ENCODE measurements around the gene ERG.

The ERG gene

DNA sequence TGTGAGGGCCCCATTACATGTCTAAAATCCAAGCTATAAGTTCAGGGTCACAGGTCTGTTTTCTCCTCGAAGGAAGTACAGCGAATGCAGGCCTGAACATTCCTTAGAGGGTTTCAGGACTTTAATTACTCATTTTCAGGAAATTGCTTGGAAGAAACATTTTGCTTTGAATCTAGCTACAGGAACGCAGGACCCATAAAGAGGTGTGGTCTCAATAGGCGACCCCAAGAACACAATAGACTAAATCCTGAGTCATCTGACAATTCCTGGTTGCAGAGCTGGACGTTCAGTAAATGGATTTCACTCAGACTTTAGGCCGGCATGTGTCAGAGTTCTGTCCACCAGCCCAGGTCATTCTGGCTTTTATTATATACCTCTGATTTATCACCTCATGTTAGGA lies 1.0 kb upstream of the ERG start:
- no peak for DNase-seq (ENCODE audit: low read depth in 2 of 2)

DNA sequence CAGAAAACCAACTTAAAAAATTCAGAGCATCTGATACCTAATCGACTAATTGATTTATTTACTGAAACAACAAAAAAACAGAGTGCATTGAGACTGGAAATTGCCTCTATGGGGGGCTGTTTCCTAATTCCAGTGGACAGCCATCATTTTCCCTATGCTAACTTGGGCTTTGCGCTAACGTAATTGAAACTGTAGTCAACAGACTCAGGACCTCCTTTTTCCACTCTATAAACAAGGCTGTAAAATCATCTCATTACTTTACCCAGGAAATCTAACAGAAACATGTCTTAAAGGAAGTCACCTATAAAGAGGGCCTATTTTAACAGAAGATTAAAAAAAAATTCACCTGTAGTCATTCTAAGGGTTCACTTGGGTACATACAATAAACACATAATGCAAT lies 2.1 kb downstream of the ERG start:
- no peak for DNase-seq (ENCODE audit: low read depth in 2 of 2)

DNA sequence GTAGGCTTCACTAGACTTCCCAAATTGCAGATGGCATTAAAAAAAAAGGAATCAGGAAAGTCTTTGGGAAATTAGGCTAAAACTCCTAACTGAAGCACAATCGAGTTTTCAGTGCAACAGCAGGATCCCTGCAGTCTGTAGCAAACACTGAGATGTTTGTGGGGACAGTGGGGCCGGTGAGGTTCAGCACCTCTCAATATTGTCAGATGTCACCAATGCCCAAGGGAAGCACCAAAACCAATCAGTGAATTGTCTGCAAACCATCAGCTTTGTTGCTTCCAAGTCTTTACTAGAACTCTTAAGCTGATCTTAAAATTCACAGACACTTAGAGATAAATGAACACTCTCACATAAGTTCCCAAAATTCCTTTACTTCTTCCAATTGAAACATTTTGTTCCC lies 2.6 kb downstream of the ERG start:
- DNase-seq (ENCODE audit: low read depth in 2 of 2), result no peak

DNA sequence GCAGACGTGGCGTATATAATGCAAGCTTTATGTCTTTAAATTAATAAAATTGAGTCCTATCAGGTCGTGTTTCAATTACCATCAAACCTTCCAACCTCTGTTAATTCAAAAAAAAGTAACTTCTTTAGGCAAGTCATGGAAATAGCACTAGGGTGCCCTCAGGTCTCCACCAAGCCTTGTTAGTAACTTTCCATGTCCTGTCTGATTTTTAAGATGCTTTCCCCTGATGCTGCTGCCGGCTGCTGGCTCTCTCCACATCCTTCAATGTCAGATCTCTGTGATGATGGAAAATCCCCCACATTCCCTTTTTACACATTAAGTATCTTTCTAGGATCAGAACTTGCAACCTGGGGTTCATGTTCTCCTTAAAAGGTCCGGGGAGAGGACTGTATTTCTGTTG lies 3.0 kb downstream of the ERG start:
- DNase-seq (ENCODE audit: low read depth in 2 of 2), result no peak

DNA sequence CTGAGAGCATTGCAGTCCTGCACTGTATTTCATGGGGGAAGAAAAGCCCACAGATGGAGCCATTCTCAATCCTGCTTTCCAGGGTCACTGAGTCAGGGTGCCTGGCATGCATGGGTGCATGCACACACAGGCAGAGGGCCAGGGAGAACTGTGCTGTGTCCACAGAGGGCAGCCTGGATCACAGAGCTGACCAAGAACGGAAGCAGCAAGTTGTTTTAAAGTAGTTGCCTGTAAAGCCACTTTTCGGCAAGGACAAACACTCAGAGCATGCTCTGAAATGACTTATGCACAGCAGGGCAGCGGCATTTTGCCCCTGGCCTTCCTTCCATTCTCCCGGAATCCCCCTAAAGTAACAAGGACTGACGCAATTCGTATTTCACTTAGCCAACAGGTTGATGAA lies 3.6 kb downstream of the ERG start:
- DNase-seq (ENCODE audit: low read depth in 2 of 2), result no peak

DNA sequence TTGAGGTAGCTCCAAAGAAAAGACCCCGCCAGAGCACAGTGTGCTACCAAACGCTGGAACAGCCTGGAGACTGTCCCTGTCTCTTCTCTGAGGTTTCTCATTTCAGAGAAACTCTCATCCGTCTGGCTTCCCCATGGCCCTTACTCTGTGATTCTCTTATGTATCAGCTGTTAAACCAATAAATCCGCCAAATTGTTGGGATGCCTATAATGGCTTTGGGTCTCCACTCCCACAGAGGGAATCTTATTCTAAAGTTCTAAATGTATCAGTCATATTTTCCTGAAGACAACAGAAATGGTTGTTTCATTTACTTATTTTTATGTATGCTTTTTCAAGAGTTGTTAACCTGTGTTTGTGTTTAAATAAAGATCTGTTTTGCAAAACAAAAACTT lies 4.0 kb downstream of the ERG start:
- DNase-seq (ENCODE audit: low read depth in 2 of 2), result no peak

DNA sequence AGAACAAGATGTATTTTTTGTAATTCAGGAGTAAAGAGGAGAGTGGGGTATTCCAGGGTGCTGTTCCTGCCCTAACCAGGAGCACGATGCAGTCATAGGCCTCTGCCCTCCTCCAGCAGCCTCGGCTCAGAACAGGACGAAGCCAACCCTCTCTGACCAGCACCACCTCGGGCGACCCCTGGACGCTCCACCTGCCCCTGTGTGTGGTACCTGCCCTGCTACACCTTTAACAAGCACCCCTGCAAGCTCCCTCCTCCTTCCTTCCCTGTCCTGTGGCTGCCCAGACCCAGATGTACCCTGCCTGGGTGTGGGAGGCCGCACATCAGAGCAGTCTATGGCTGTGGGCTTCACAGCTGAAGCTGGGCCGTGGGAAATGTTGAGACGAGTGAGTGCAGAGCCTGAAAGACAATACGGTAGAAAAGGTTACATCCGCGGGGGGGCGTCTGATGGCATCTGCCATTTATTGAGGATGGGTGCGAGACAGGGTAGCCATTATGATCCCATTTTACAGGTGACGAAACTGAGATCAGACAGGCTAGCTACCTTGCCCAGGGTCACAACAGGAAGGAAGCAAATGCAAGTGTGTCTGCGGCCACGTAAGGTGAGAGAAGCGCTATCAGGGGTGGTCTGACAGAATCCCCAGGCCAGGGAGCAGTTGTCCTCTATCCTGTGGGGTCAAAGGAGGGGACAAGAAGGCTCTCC lies 4.6 kb downstream of the ERG start:
- no peak for DNase-seq (ENCODE audit: low read depth in 2 of 2)

DNA sequence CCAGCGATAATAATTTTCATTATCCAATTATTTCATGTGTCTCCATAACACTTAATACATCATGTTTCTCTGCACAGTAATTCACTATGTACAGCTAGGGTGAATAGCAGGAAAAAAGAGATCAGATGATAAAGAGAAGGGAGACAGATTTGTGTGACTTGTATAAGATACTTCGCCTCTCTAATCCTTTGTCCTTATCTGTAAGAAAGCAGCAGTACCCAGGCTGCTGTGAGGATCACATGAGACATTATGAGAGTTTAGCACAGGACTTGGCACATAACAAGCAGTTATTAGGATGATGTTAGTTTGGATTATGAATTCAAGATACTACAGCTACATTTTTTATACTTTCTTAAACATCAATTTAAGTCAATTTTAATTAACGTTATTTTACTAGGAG lies 6.3 kb downstream of the ERG start:
- no peak for DNase-seq (ENCODE audit: low read depth in 2 of 2)

DNA sequence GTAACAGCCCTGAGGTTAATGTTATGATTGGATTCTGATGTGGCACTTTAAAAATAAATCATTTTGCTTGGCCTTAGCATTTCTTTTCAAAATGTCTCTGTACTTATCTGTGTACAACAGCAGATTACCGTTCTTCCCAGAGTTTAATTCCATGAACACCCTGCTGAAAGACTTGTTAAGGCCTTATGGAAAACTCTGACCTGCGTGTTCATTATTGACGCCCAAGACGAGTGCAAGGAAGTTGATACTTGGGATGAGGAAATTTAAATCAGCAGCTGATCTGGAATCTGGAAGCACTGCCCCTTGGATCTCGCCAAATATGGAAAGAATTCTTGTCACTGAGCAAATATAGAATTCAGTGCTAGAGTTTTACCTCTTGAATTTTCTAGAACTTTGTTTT lies 6.7 kb downstream of the ERG start:
- no peak for DNase-seq (ENCODE audit: low read depth in 2 of 2)

DNA sequence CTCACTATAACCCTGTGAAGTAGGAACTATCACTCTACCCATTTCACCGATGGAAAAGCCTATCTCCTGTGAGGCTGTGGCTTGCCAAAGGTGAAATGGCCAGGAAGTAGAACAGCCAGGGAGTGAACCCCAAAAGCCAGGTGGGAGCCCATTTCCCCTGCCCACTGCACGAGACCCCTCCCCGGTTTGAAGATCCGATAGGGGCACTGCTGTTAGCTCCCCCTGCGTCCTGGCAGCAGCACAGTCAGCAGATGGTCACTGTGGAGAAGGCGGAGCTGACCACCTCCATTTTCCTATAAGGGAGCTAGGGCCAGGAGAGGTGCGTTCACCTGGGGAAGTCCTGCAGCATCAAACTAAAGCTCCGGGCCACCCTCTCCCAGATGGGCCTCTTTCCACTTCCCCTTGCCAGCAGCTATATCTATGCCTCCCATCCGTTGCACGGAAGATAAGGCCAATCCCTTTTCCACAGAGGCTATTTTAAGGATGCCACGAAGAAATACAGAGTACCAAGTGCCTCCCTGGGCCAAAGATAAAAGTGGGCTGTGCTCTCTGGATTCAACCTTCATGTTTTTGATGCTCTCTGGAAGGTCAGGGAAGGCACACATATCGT lies 7.8 kb downstream of the ERG start:
- no peak for DNase-seq (ENCODE audit: low read depth in 2 of 2)

DNA sequence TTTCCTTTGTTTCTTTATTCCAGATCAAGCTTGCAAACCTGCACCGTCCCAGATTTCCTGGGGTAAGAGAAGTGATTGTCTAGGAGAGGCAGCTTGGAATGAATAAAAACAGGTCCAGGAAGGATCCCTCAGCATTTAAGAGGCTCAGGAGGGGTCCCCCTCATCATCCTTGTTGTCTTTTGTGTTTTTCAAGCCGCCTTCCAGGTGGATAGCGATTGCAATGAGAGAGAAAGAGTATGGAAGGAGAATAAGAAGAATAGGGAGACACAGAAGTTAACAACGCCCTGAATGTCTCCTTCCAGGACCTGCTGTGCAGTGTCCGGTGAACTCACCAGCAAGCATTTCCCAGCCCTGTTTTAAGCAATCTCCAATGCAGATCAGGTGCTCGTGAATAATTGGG lies 8.5 kb downstream of the ERG start:
- DNase-seq (ENCODE audit: low read depth in 2 of 2), result no peak

DNA sequence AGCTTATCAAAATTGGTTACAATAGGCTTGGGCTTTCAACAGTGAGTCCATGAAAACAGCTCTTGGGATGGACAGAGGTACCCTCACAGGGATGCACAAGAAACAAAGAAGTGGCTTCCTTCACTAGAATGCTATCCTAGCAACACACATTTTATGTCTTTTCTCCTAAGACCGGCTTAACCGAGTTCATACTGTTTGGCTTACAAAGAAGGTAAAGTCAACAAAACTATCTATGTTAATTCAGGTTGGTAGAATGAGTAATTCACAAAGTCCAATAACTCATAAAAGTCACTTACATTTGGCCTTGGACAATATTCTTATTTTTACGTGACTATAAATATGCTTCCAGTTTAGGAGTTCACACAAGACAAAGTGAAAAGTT lies 9.0 kb downstream of the ERG start:
- DNase-seq (ENCODE audit: low read depth in 2 of 2), result no peak

DNA sequence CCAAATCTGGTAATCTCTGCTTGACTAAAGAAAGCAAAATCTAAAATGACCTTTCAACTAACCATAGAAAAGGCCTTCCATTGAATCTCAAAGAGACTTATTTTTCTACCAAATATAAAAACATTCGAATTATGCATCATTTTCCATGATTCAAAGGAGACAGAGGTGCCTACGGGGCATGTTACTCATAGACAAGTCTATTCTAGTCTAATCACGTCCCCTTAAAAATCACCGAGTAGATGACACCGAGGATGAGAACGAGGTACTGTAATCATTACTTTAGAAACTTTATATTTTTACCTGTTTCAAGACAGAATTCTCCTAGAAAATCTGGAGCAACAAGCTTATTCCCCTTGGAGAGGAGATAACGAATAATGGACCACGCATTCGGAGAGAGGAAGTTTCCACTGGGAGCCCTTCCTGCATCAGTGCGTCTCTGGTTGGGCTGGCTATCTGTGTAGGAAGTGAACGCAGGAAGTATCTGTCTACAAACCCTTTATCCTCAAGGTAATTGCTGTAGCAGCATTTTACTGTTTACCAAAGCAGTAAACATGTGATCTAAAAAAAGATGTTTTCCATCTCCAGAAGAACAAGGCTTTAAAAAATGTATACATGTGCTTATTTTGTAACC lies 9.5 kb downstream of the ERG start:
- no peak for DNase-seq (ENCODE audit: low read depth in 2 of 2)

DNA sequence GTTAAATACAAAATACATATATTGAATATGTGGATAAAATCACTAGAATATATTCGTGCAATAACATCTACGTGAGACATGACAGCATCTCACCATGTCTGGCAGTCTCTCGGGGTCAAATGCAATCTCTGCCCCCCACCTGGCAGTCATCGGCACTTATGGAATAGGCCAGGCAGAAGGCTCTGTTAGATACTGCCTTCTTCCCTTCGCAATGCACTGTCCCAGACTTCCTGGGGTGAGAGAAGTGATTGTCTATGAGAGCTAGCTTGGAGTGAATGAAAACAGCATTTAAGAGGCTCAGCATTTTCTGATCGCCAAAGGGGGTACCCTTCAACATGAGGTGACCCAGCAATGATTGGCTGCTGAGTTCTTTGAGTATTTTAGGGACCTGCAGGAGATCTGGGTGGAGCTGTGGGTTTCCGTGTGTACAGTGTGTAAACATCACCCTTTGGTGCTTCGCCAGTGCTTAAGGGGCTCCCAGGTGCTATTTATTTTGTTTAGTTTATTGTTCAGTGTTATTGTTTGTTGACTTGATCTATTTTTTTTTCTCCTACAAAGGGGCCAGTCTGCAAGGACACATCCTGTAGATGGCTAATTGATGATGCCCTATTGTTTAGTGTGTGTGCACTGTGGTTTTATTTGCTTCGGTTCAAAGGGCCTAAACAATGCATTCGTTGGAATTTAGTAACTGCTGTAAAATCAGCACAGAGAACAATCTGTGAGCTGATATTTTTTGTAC lies 10.2 kb downstream of the ERG start:
- no peak for DNase-seq (ENCODE audit: low read depth in 2 of 2)

DNA sequence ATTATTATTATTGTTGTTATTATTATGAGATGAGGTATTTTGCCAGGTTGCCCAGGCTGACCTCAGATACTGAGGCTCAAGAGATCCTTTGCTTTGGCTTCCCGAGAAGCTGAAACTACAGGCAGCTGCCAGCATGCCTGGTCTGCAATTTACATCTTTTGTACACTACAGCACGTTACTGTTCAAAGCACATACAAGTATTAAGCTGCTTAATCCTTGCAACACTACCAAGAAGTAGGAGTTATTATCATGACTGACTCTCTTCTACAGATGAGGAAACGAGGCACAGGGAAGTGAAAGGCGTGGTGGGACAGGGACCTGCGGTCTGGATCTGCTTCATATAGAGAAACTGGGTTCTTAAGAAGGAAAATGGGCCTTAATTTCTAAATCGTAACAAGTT lies 11.6 kb downstream of the ERG start:
- no peak for DNase-seq (ENCODE audit: low read depth in 2 of 2)

DNA sequence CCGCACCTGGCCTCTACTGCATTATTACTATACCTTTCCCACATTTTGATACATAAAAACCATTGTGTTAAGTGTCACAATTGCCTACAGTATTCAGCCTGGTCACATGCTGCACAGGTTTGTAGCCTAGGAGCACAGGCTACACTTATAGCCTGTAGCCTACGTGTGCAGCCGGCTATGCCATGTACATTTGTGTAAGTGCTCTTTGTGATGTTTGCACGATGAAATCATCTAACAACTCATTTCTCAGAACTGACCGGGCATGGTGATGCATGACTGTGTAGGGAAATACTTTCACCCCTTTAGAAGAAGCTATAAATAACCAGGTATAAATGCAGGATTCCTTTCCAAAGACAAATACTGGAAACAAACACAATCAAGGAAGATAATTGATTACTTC lies 12.1 kb downstream of the ERG start:
- DNase-seq (ENCODE audit: low read depth in 2 of 2), result no peak

DNA sequence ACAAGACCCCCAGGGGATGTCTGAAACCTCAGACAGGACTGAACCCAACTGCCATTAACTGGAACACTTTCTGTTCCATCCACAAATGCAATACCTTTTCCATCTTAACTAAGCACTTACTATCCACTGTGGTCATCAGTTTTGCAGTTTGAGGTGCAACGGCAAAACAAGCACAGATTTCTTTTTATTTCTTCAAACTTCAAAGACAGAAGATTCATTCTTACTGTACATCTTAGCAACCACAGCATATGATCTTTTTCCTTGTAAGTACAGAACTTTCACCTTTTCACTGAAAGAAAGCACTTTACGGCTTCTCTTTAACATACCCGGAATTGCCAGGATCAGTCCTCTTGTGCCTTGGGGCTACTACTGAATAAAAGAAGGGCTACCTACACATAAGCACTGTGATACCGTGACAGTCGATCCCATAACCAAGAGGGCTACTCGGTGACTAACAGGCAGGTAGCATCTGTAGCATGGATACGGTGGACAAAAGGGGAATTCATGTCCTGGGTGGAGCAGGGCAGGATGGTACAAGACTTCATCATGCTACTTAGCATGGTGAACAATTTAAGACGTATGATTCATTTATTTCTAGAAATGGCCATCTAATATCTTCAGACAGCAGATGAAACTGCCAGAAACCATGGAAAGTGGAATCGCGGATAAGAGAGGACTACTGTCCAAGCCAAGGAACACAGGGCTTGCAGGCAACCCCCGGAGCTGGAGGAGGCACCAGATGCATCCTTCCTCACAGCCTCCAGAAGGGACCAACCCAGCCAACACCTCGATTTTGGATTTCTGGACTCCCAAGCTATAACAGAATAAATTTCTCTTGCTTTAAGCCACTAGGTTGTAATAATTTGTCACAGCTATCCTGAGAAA lies 18.4 kb downstream of the ERG start:
- DNase-seq (ENCODE audit: low read depth in 2 of 2), result no peak

DNA sequence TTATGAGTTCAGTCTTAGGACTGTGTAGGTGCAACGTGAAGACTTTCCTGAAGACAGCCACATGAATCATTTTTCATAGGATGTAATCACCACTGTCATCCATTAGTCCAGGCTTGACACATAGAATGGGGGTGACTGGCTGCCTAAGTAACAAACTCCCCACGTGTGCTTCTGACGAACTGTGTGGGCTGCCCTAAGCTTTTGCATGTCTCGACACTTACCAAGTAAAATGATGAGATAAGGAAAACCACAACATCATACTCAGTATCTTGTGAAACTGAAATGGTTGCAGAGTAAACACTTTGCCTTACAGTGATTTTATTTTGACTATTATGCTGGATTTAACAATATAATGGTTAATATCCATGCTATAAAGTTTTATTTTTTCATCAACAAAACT lies 19.5 kb downstream of the ERG start:
- no peak for DNase-seq (ENCODE audit: low read depth in 2 of 2)

DNA sequence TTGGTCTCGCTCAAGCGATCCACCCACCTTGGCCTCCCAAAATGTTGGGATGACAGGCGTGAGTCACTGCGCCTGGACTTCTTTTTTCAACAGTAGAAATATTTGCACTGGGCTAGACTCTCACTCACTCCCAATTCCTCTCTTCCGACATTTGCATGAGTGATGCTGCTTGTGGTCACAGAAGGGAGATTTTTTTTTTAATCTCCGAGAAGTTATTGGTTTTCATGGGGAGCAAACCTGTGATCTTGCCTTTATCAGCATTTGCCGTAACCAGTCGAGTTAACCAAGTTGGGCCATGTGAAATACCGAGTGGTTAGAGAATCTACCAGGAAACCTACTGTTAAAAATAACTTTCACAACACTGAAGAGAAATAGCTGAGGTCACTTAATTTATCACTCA lies 21.1 kb downstream of the ERG start:
- no peak for DNase-seq (ENCODE audit: low read depth in 2 of 2)

DNA sequence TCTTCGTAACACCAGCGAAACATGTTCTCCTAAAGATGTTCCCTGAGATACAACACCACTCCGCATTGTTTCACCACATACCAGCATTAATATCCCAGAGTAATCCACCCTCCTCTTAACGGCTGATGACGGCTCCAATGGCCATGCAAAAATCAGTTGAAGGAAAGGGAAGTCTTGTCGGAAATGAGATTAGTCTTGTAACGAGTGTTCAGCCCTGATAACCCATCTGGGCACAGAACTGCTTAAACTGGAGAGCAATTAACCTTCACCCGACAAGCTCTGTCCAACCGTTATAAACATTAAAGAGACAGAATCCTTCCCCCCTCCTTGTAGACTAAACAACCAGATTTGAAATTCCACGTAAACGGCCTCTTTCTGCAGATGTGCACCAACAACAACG lies 21.9 kb downstream of the ERG start:
- no peak for DNase-seq (ENCODE audit: low read depth in 2 of 2)

DNA sequence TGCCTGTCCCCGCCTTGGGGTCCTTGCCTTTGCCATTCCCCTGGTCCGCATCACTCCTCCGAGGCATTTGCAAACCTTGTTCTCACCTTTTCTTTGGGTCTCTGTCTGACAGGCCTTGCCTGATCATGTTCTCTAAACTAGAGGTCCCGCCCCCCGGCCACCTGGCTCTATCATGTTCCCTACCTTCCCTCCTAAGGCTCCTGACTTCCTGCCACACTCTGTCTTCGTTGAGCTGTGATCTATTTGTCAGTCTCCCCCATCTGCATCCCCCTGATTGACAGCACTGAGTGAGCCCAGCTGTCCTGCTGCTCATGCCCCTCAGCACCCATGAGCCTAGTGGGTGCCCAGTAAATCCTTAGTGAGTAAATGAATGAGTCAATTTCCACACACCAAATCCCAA lies 22.8 kb downstream of the ERG start:
- no peak for DNase-seq (ENCODE audit: low read depth in 2 of 2)

DNA sequence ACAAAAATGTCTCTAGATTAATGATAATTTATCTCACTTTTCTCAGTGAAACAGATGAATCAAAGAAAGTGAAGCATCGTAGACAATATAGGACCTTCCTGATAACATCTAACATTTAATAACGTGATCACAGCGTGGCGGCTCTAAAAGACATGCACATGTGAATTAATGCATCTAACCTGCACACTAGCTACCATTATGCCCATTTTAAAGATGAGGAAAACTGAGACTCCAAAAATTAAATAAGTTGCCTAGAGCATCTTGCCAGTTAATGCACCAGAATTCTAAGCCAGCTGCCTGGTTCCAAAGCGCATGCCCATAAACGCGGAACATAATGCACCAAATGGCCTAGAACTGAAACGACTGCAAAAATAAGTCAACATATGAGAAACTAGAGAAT lies 23.5 kb downstream of the ERG start:
- no peak for DNase-seq (ENCODE audit: low read depth in 2 of 2)
